NOMO-1 treated with DMSO at 0.1 percent for 48 hours (cell line): ENCODE results near the gene ZFP36.
"Not testable (repeated sequence)": the region's sequence is repeated elsewhere in the genome, so short reads cannot be mapped to it uniquely, and the experiment has no call there.

Source experiments
- DNase-seq: peaks from one replicate; lab custom pipeline; 2025; ENCODE audit not compliant: unreplicated experiment; lab: John Stamatoyannopoulos, UW

Gene ZFP36

DNA sequence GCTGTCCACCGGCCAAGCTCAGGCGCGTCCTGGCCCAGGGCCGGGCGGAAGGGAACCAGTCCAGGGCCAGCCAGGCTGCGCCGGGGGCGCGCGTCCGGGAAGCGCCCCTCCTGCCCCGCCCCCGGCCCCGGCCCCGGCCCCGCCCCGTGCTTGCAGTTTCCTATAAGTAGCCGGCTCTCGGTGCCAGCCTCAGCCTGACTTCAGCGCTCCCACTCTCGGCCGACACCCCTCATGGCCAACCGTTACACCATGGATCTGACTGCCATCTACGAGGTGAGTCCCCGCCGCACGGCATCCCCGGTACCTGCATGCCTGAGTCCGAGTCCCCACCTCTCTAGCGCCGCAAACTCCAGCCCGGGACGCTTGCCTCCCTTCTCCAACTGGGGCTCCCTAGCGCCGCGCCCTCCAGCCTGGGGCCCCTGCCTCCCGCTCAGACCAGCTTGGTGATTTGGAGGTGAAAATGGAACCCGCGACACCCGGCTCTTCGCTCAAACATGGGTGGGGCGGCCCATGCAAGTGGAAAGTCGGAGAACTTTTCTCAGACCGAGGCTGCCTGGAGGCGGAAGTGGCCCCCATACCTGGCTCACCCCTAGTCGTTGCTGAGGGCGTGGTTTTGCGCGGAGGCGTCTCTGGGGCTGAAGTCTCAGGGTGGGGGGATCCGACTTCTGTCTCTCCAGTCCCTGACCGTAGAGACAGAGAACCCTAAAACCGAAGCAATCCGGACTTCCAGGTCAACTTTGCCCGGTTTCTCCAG is at the start of gene ZFP36:
Gene ZFP36, plus strand, starts transcription at position 192 of the 754 bp plus-strand sequence. Its CDS starts 58 bp downstream, at position 250.
- peak; percentile 73 for DNase-seq

GRCh38 chr19:39359026-39359425 is 47.6 kb upstream of the ZFP36 start:
- no peak for DNase-seq

DNA sequence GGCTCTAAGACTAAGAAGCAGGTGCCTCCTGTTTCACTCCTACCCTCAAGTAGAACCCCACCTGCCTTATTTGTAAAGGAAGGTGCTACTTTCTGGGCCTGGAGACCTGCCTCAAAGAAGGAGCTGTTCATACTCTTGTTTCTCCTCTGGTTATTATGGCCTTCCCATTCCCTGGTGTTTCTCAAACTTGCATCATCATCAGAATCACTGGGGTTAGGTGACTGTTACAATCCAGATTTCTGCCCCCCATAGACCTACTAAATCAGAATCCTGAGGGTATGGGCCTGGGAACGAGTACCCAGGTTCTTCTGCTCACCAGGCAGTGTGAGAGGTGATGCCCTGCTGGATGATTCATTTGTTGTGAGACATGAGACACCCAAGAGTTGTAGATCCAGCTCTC is 46.0 kb upstream of the ZFP36 start:
- DNase-seq: no peak

GRCh38 chr19:39362682-39363657 is 43.7 kb upstream of the ZFP36 start:
- DNase-seq: no peak

- no peak for DNase-seq
Measured at GRCh38 chr19:39363901-39364457, 42.7 kb upstream of the ZFP36 start.

GRCh38 chr19:39365531-39365930 is 41.1 kb upstream of the ZFP36 start:
- no peak for DNase-seq

DNA sequence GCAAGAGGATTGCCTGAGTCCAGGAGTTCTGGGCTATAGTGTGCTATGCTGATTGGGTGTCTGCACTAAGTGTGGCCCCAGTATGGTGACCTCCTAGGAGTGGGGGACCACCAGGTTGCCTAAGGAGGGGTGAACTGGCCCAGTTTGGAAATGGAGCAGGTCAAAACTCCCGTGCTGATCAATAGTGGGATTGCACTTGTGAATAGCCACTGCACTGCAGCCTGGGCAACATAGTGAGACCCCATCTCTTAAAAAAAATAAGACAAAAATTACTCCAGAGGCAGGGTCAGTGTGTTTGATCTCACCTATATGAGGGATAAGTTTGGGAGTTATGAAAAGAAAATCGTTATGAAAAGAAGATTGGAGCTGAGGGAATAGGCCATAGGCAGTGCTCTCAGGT is 37.4 kb upstream of the ZFP36 start:
- no peak for DNase-seq

GRCh38 chr19:39370735-39371134 is 35.9 kb upstream of the ZFP36 start:
- no peak for DNase-seq

DNA sequence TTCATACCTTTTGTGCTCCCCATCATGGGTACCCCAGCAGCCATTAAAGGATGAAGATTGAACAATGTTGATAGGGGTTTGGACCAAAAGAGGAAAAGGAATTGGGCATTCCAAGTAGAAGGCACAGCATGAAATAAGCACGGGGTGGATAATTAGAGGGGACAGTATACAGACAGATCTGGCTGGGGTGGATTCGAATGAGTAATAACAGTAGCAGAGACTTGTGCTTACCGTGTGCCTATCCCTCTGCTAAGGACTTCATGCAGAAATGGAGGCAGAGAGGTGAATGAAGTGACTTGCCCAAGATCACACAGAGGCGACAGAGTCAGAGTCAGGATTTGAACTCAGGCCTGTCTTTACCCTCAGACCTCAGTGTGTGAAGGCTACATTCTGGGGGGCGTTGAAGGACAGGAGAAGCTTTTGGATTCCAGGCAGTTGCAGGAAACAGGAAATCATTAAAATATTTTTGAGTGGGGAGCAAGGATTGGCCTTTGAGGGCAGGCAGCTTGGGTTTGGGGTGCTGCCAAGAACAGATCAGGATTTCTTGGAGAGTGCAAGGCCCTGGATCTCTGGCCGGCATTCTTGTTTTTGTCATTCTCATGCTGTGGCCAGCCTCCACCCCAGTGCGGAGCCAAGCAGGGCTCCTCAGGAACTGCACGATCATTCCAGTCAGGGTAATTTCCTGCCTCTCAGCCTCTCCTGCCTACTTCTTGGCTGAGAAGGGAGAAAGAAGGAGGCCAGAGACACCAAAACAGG is 34.4 kb upstream of the ZFP36 start:
- DNase-seq: no peak

DNA sequence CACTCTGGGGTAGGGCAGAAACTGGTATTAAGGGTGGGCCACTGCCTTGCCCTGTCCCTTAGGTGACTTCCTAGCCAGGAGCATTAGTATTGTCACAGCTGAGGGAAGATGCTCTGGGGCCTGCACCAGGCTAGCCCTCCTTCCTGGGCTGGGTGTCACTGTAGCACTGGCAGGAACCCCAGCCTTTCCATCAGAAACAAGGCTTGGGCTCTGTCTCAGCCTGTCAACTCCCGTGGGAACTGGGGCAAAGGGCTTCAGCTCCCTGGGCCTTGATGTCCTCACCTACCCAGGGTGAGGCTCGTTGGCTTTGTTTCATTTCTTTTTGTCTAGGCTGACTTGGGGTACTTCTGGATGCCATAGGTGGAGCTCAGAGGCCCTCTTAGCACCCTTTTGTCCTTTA is 33.7 kb upstream of the ZFP36 start:
- no peak for DNase-seq

DNA sequence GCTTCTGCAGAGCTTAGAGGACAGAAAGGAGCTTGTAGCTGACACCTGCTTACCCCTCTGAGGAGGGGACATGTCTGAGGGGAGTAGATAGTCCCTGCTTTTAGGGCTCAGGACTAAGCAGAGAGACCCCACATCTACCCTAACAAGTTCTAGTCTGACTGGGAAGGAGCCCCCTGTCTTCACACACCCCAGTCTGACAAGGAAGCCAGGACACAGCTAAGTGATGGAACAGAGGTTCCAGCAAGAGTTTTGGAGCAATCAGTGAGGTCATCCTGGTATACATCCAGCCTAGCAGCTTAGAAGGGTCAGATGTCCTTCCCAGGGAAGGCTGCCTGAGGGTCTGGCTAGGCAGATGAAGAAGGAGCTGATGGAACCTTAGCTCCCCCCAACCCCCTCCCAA is 30.7 kb upstream of the ZFP36 start:
- no peak for DNase-seq

GRCh38 chr19:39377373-39378362 is 29.0 kb upstream of the ZFP36 start:
- no peak for DNase-seq

- DNase-seq: not testable (repeated sequence)
Measured at GRCh38 chr19:39379366-39379765, 27.3 kb upstream of the ZFP36 start.

DNA sequence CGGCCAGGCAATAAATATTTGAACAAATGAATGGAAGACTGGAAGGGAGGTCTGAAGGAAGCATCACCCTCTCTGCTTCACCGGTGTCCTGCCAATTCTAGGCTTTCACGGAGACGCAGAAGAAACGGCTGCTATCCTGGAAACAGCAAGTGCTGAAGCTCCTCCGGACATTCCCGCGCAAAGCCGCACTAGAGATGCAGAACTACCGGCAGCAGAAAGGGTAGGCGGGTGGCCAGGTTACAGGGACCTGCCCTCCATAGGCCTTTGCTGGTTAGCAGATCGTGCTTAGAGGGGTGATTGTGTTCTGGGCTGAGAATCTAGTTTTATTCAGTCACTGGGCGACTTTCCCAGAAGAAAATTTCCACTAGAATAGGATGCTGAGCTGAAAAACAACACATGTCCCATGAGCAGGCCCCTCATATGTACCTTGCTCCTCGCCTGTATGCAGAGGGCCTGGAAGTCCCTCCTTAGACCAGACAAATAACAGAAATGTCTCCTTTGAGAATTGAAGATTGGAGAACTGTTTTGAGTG is 26.7 kb upstream of the ZFP36 start:
- DNase-seq: no peak

GRCh38 chr19:39380521-39381502 is 25.8 kb upstream of the ZFP36 start:
- DNase-seq: no peak

DNA sequence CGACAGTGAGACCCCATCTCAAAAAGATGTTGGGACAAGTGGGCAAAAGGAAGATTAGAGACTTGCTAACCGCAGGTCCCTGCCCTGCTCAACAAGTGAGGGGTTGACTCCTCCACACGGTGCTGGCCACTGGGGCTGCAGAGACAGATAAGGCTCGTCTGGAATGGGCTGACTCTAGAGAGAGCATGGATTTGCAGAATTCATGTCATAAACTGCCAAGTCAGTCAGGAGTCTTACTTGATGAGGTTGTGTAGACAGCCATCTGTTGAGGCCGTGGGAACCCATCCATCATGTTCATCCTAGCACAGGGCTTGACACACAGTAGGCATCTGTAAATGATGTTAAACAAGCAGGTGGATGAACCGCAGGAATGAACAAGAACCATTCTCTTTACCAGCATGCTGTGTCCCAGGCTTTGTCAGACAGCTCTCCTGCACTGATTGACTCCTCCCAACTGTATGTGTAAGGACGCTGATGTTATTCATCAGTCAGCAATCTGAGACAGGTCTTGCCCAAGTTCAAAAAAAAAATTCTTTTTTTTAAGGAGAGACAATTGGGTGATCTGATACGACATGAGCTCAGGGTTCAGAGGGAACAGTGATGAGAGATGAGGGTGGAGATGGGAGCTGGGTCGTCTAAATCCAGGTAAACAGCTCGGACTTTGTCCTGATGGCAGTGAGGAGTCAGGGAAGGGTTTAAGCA is 24.6 kb upstream of the ZFP36 start:
- DNase-seq: no peak

- no peak for DNase-seq
Measured at GRCh38 chr19:39382991-39383828, 23.4 kb upstream of the ZFP36 start.
